ENCODE results near the gene NR6A1. TPM values are rescaled to one million over a fixed set of nuclear protein-coding genes. Genes with fewer than 3 reads are reported as not detected.
A peak's percentile ranks its signal among the peaks of the same experiment; 100 is the strongest.

NR6A1 gene
- total RNA-seq, 6 donors from 2014 or later, result 4.2 to 34.6 (median 8.2) TPM

DNA sequence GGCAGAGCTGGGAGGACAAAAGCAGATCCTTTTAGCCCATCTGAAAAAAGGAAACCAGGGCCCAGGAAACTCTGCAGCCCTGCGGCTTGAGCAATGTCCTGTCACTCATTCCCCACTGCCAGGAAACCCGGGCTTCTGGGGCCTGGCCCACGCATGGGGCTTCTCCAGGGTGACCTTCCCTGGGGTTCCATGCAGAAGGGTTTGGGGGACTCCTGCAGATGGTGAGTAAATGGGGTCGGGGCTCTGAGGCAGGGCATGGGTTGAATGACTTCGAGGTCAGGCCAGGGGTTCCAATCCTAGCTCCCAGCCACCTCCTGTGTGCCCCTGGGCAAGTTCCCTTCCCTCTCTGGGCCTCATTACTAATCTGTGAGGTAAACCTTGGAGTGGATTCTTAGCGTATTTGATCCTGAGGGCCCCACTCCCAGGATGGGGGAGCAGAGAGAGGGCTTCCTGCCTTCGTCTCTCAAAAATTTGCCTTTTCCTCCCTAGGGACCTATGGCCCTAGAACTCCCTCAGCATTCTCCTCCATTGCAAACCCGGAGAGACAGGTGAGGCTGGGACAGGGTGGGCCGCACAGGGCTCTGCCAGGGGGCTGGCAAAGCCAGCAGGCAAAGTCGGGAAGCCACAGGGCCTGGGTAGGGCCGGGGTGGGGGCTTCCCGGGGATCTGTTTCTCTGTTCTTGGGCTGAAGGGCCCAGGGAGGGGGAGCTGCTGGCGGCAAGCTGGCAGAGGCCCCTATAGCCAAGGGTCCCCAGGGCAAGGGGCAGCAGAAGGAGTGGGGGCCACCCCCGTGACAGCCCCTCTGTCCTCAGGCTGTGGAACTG lies 295.0 kb downstream of the NR6A1 start:
- peaks cover 0 to 17% (median 8%) of the 10 kb centered on the region in 4 donors for H3K27me3 ChIP-seq
- WGBS, 2 donors, result 60 to 72% methylated on average over 10 to 14 of the region's 14 CpGs

GRCh38 chr9:124475158-124475867 lies 295.8 kb downstream of the NR6A1 start:
- Histone ChIP-seq H3K27ac (no peak overlapping the region), H3K36me3 (no peaks in the 10 kb centered on the region), H3K27me3 (peaks cover 0 to 17% (median 8%) of the 10 kb centered on the region in 4 donors), H3K4me3 (no peak overlapping the region), H3K4me1 (peaks cover 6 to 11% (median 8%) of the 10 kb centered on the region in 4 donors), H3K9me3 (no peaks in the 10 kb centered on the region)
- no peak for ATAC-seq (ENCODE audit: low FRiP score in 2 of 2)
- no peak for TF ChIP-seq EP300 (IDR thresholded peaks at IDR 0.05)
- TF ChIP-seq, protein P1, sequence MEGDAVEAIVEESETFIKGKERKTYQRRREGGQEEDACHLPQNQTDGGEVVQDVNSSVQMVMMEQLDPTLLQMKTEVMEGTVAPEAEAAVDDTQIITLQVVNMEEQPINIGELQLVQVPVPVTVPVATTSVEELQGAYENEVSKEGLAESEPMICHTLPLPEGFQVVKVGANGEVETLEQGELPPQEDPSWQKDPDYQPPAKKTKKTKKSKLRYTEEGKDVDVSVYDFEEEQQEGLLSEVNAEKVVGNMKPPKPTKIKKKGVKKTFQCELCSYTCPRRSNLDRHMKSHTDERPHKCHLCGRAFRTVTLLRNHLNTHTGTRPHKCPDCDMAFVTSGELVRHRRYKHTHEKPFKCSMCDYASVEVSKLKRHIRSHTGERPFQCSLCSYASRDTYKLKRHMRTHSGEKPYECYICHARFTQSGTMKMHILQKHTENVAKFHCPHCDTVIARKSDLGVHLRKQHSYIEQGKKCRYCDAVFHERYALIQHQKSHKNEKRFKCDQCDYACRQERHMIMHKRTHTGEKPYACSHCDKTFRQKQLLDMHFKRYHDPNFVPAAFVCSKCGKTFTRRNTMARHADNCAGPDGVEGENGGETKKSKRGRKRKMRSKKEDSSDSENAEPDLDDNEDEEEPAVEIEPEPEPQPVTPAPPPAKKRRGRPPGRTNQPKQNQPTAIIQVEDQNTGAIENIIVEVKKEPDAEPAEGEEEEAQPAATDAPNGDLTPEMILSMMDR (IDR thresholded peaks at IDR 0.05), result no peak
- TF ChIP-seq POLR2A (IDR thresholded peaks at IDR 0.05), result no peak
- TF ChIP-seq POLR2AphosphoS5 (IDR thresholded peaks at IDR 0.05), result no peak
- 59 to 72% methylated on average over 8 to 19 of the region's 21 CpGs for WGBS, 2 donors
- peak in 1 of 2 donors; percentile 69 for DNase-seq

More for the DNA sequence above, 295.0 kb downstream of the NR6A1 start:
- DNase-seq (peak in 1 of 2 donors; percentile 54), ATAC-seq (ENCODE audit: low FRiP score in 2 of 2) (no peak)
- H3K4me1 ChIP-seq, result peaks cover 6 to 11% (median 8%) of the 10 kb centered on the region in 4 donors
- no peak for TF ChIP-seq POLR2AphosphoS5 (IDR thresholded peaks at IDR 0.05)
- no peak for TF ChIP-seq POLR2A (IDR thresholded peaks at IDR 0.05)
- TF ChIP-seq, protein P1 (IDR thresholded peaks at IDR 0.05), result no peak
- no peak for TF ChIP-seq EP300 (IDR thresholded peaks at IDR 0.05)
- H3K4me3 ChIP-seq, result no peak overlapping the region
- no peaks in the 10 kb centered on the region for H3K9me3 ChIP-seq
- no peaks in the 10 kb centered on the region for H3K36me3 ChIP-seq
- no peak overlapping the region for H3K27ac ChIP-seq

DNA sequence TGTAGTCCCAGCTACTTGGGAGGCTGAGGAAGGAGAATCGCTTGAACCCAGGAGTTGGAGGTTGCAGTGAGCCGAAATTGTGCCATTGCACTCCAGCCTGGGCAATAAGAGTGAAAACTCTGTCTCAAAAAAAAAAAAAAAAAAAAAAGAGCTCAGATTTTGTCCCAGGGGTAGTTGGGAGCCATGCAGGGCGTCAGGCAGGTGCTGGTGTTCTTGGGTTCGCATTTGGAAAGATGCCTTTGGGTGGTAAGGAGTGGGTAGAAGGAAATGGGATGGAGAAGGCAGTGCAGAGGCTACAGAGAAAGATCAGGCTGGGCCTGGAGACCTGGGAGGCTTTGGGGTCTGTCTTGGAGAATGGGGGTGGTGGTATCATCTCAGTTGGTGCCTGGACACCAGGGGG lies 297.0 kb downstream of the NR6A1 start:
- DNase-seq, result no peak
- H3K4me3 ChIP-seq, result no peak overlapping the region
- no peak for ATAC-seq (ENCODE audit: low FRiP score in 2 of 2)
- no peak overlapping the region for H3K27ac ChIP-seq
- 72 to 77% methylated on average over 4 of the region's 4 CpGs for WGBS, 2 donors
- TF ChIP-seq POLR2AphosphoS5 (IDR thresholded peaks at IDR 0.05) (no peak), EP300 (IDR thresholded peaks at IDR 0.05) (no peak), POLR2A (IDR thresholded peaks at IDR 0.05) (no peak)
- TF ChIP-seq, protein P1 (IDR thresholded peaks at IDR 0.05), result no peak
- peaks cover 0 to 17% (median 7%) of the 10 kb centered on the region in 4 donors for H3K27me3 ChIP-seq
- no peaks in the 10 kb centered on the region for H3K36me3 ChIP-seq
- H3K4me1 ChIP-seq, result peaks cover 6 to 11% (median 8%) of the 10 kb centered on the region in 4 donors
- no peaks in the 10 kb centered on the region for H3K9me3 ChIP-seq

- H3K27me3 ChIP-seq, result peaks cover 0 to 15% (median 7%) of the 10 kb centered on the region in 4 donors
- TF ChIP-seq POLR2AphosphoS5 (IDR thresholded peaks at IDR 0.05) (no peak), EP300 (IDR thresholded peaks at IDR 0.05) (no peak), POLR2A (IDR thresholded peaks at IDR 0.05) (no peak)
- TF ChIP-seq, protein P1 (IDR thresholded peaks at IDR 0.05), result no peak
- H3K27ac ChIP-seq, result no peak overlapping the region
- H3K4me3 ChIP-seq, result no peak overlapping the region
- peaks cover 6 to 11% (median 8%) of the 10 kb centered on the region in 4 donors for H3K4me1 ChIP-seq
- WGBS, 2 donors, result 73 to 84% methylated on average over 6 to 10 of the region's 10 CpGs
- H3K36me3 ChIP-seq, result no peaks in the 10 kb centered on the region
- no peaks in the 10 kb centered on the region for H3K9me3 ChIP-seq
- no peak for ATAC-seq (ENCODE audit: low FRiP score in 2 of 2)
- DNase-seq, result no peak
Measured at GRCh38 chr9:124473310-124473709, 297.8 kb downstream of the NR6A1 start.
